Activated CD4-positive, alpha-beta T cell treated with anti-CD3 and anti-CD28 coated beads, Interleukin-2, amount 50 U/mL, for 16 hours (primary cell): ENCODE measurements around the gene PHYHIPL.

Source experiments
- DNase-seq: peaks from one replicate; pipeline ENCODE4 v3.0.0-alpha.2; 2020

PHYHIPL gene

GRCh38 chr10:59176241-59177030, at the start of gene PHYHIPL:
Gene PHYHIPL, plus strand, starts transcription at chr10:59176643. Its CDS starts 211 bp downstream, at chr10:59176854.
- no peak for DNase-seq

GRCh38 chr10:59126991-59127390, 49.5 kb upstream of the PHYHIPL start:
- DNase-seq = no peak

GRCh38 chr10:59127991-59128390, 48.5 kb upstream of the PHYHIPL start:
- no peak for DNase-seq

- DNase-seq = no peak
Measured at GRCh38 chr10:59129867-59130266, 46.6 kb upstream of the PHYHIPL start.

- no peak for DNase-seq
Measured at GRCh38 chr10:59131666-59132065, 44.8 kb upstream of the PHYHIPL start.

- no peak for DNase-seq
Measured at GRCh38 chr10:59133841-59134593, 42.4 kb upstream of the PHYHIPL start.

GRCh38 chr10:59134785-59135184, 41.7 kb upstream of the PHYHIPL start:
- DNase-seq = no peak

- no peak for DNase-seq
Measured at GRCh38 chr10:59135275-59135674, 41.2 kb upstream of the PHYHIPL start.

- DNase-seq = no peak
Measured at GRCh38 chr10:59138052-59138451, 38.4 kb upstream of the PHYHIPL start.

- DNase-seq = no peak
Measured at GRCh38 chr10:59143544-59143943, 32.9 kb upstream of the PHYHIPL start.

- DNase-seq = no peak
Measured at GRCh38 chr10:59148701-59149100, 27.7 kb upstream of the PHYHIPL start.

- DNase-seq = no peak
Measured at GRCh38 chr10:59155556-59155955, 20.9 kb upstream of the PHYHIPL start.

- no peak for DNase-seq
Measured at GRCh38 chr10:59167512-59167911, 8.9 kb upstream of the PHYHIPL start.

- DNase-seq = no peak
Measured at GRCh38 chr10:59172567-59172966, 3.9 kb upstream of the PHYHIPL start.

GRCh38 chr10:59173414-59173813, 3.0 kb upstream of the PHYHIPL start:
- no peak for DNase-seq

GRCh38 chr10:59175538-59176240, 754 bp upstream of the PHYHIPL start:
- no peak for DNase-seq

- no peak for DNase-seq
Measured at GRCh38 chr10:59177031-59177797, 771 bp downstream of the PHYHIPL start.

GRCh38 chr10:59177836-59178235, 1.4 kb downstream of the PHYHIPL start:
- DNase-seq = no peak

- no peak for DNase-seq
Measured at GRCh38 chr10:59179068-59179467, 2.6 kb downstream of the PHYHIPL start.

- no peak for DNase-seq
Measured at GRCh38 chr10:59180689-59181270, 4.3 kb downstream of the PHYHIPL start.

- DNase-seq = peak; percentile 1
Measured at GRCh38 chr10:59181668-59182067, 5.2 kb downstream of the PHYHIPL start.

GRCh38 chr10:59190332-59190731, 13.9 kb downstream of the PHYHIPL start:
- DNase-seq = no peak
